Measurements from ENCODE around the gene EPB41L4A. TPM values are rescaled to one million over a fixed set of nuclear protein-coding genes. Genes with fewer than 3 reads are reported as not detected.

Gene EPB41L4A
- polyA plus RNA-seq, 1 donor from 2014 or later, result 7.4 TPM

- no peaks in the 10 kb centered on the region for H3F3A ChIP-seq (ENCODE audit: insufficient read depth, low read length, poor library complexity, severe bottlenecking)
- no peaks in the 10 kb centered on the region for H3K9me3 ChIP-seq (ENCODE audit: low read length)
- no peak overlapping the region for H3K27ac ChIP-seq (ENCODE audit: low read length)
- H2AFZ ChIP-seq (ENCODE audit: low read depth, low read length), result no peak overlapping the region
- H3K79me2 ChIP-seq (replicated peaks; ENCODE audit: insufficient read depth, low read length), result no peaks in the 10 kb centered on the region
- no peaks in the 10 kb centered on the region for H3K36me3 ChIP-seq (ENCODE audit: insufficient read depth, low read length)
- TF ChIP-seq EP300 (conservative IDR thresholded peaks at IDR 0.05; ENCODE audit: poor library complexity, severe bottlenecking) (no peak), RAD21 (conservative IDR thresholded peaks at IDR 0.05) (peak; percentile 99), CTCF (IDR thresholded peaks at IDR 0.05; ENCODE audit: poor library complexity, severe bottlenecking) (peak; percentile 95), SMC3 (conservative IDR thresholded peaks at IDR 0.05; ENCODE audit: poor library complexity) (peak; percentile 99)
- no peak overlapping the region for H3K9ac ChIP-seq (ENCODE audit: low read length)
- H3K27me3 ChIP-seq (ENCODE audit: insufficient read depth, low read depth, low read length), result no peaks in the 10 kb centered on the region
- H3K4me3 ChIP-seq (ENCODE audit: low read length), result no peak overlapping the region
- H4K20me1 ChIP-seq (ENCODE audit: insufficient read depth), result no peaks in the 10 kb centered on the region
- no peak overlapping the region for H3K4me2 ChIP-seq (ENCODE audit: low read length)
- no peaks in the 10 kb centered on the region for H3K9me2 ChIP-seq (ENCODE audit: insufficient read depth, low read length)
These were observed 272.5 kb downstream of the EPB41L4A start for GRCh38 chr5:112146323-112147226.

GRCh38 chr5:112143690-112144089 lies 275.4 kb downstream of the EPB41L4A start:
- Histone ChIP-seq H2AFZ (ENCODE audit: low read depth, low read length) (no peak overlapping the region), H3K36me3 (ENCODE audit: insufficient read depth, low read length) (no peaks in the 10 kb centered on the region), H3K4me3 (ENCODE audit: low read length) (no peak overlapping the region), H3K9me3 (ENCODE audit: low read length) (no peaks in the 10 kb centered on the region), H4K20me1 (ENCODE audit: insufficient read depth) (no peaks in the 10 kb centered on the region), H3K9ac (ENCODE audit: low read length) (no peak overlapping the region), H3K79me2 (replicated peaks; ENCODE audit: insufficient read depth, low read length) (no peaks in the 10 kb centered on the region), H3K27me3 (ENCODE audit: insufficient read depth, low read depth, low read length) (no peaks in the 10 kb centered on the region), H3K27ac (ENCODE audit: low read length) (no peak overlapping the region), H3K4me2 (ENCODE audit: low read length) (no peak overlapping the region), H3F3A (ENCODE audit: insufficient read depth, low read length, poor library complexity, severe bottlenecking) (no peaks in the 10 kb centered on the region), H3K9me2 (ENCODE audit: insufficient read depth, low read length) (no peaks in the 10 kb centered on the region)
- TF ChIP-seq SMC3 (conservative IDR thresholded peaks at IDR 0.05; ENCODE audit: poor library complexity), result no peak
- TF ChIP-seq EZH2 (IDR thresholded peaks at IDR 0.05; ENCODE audit: borderline replicate concordance, insufficient read depth, low read length, poor library complexity, severe bottlenecking), result no peak
- TF ChIP-seq REST (IDR thresholded peaks at IDR 0.05; ENCODE audit: borderline replicate concordance), result no peak

Measured in neural cell (in vitro differentiated cells).